HCT116 (cell line): ENCODE results near the gene UTP11. TPM values are rescaled to one million over a fixed set of nuclear protein-coding genes. Genes with fewer than 3 reads are reported as not detected.

Source experiments
- ATAC-seq: fragments of 200-7000 bp; cut with Tn5 transposase; 2 replicates; pipeline ENCODE4 v1.9.1; 2020; ENCODE audit warnings: mild to moderate bottlenecking, moderate library complexity
- BruUV-seq: library from RNA; stranded (reverse); fragments of 400-500 nt; replicated peaks from 2 replicates; lab custom pipeline; 2021; lab: Mats Ljungman, UMichigan
- CTCF ChIA-PET: fragments of 300-600 bp; sonication (Branson Sonifier 250); formaldehyde crosslinking; loops from one replicate; lab custom pipeline; 2021; ENCODE audit warnings: antibody characterized with exemption; lab: Charles Lee
- POLR2A ChIA-PET: fragments of 300-600, 350-600 bp; sonication (Branson Sonifier 250); formaldehyde crosslinking; loops from one replicate; lab custom pipeline; 2021; ENCODE audit warnings: antibody characterized with exemption; lab: Charles Lee
- RAD21 ChIA-PET, 2 experiments: fragments of 300-600 bp; sonication (Branson Sonifier 250); formaldehyde crosslinking; loops; one replicate each; lab custom pipeline; 2023; ENCODE audit warnings: low total read pairs in 2 of 2; ENCODE audit not compliant: uncharacterized antibody in 2 of 2, unreplicated experiment in 2 of 2, low non-redundant PET in 1 of 2; lab: Charles Lee
- DNase-seq: peaks from one replicate; pipeline ENCODE4 v3.0.0-alpha.2; 2010; ENCODE audit warnings: low read depth, low spot score
- H2AFZ ChIP-seq: fragments of 200-600 bp; shearing (Covaris generic), sonication (generic); 2 replicates; pipeline ENCODE4 v1.6.1; 2017; ENCODE audit warnings: low read depth, mixed run types, mixed read lengths, antibody characterized with exemption, low read length; ENCODE audit not compliant: poor library complexity, severe bottlenecking
- H3K27ac ChIP-seq: 2 replicates; pipeline ENCODE4 v1.5.1; 2012; ENCODE audit warnings: low read depth, low read length
- H3K27me3 ChIP-seq: fragments of 200-600 bp; sonication (generic); 2 replicates; pipeline ENCODE4 v1.6.1; 2016; ENCODE audit warnings: mixed run types, low read length, mixed read lengths; ENCODE audit not compliant: insufficient read depth
- H3K36me3 ChIP-seq, 2 experiments: fragments of 200-500 bp in 1 of 2; fragments of 200-600 bp in 1 of 2; sonication (Bioruptor generic) in 1 of 2; sonication (generic) in 1 of 2; 2 replicates each; pipeline versions ENCODE4 v1.5.1 to v1.6.1; 2014 to 2016; ENCODE audit warnings: low read length in 2 of 2, inconsistent platforms in 1 of 2, mixed read lengths in 1 of 2, mixed run types in 1 of 2; ENCODE audit not compliant: insufficient read depth in 2 of 2, control insufficient read depth in 1 of 2
- H3K4me1 ChIP-seq, 2 experiments: fragments of 200-600 bp in 1 of 2; sonication (generic) in 1 of 2; 2 replicates each; pipeline versions ENCODE4 v1.5.1 to v1.6.1; 2012 to 2017; ENCODE audit warnings: low read length in 2 of 2, inconsistent platforms in 1 of 2, mild to moderate bottlenecking in 1 of 2, mixed read lengths in 1 of 2, mixed run types in 1 of 2, moderate library complexity in 1 of 2; ENCODE audit not compliant: insufficient read depth in 2 of 2, control insufficient read depth in 1 of 2
- H3K4me2 ChIP-seq: fragments of 200-600 bp; sonication (generic); 2 replicates; pipeline ENCODE4 v1.6.1; 2017; ENCODE audit warnings: mixed run types, low read length, mixed read lengths
- H3K4me3 ChIP-seq, 2 experiments: fragments of 200-600 bp in 1 of 2; sonication (generic) in 1 of 2; replicated peaks in 1 of 2; 2 replicates each; pipeline ENCODE4 v1.5.1; 2011 to 2016; ENCODE audit warnings: low read length in 2 of 2, control low read depth in 1 of 2, low read depth in 1 of 2, mild to moderate bottlenecking in 1 of 2, mixed read lengths in 1 of 2, mixed run types in 1 of 2
- H3K79me2 ChIP-seq: fragments of 200-600 bp; sonication (generic); 2 replicates; pipeline ENCODE4 v1.6.1; 2017; ENCODE audit warnings: mild to moderate bottlenecking, mixed run types, low read length, moderate library complexity, mixed read lengths; ENCODE audit not compliant: insufficient read depth
- H3K9ac ChIP-seq: fragments of 200-600 bp; sonication (generic); 2 replicates; pipeline ENCODE4 v1.6.1; 2016; ENCODE audit warnings: low read length, mixed read lengths
- H3K9me2 ChIP-seq: fragments of 200-600 bp; sonication (generic), shearing (Covaris generic); 2 replicates; pipeline ENCODE4 v1.6.1; 2017; ENCODE audit warnings: mixed run types, mild to moderate bottlenecking, moderate library complexity; ENCODE audit not compliant: insufficient read depth
- H3K9me3 ChIP-seq, 2 experiments: fragments of 200-500 bp in 1 of 2; fragments of 200-600 bp in 1 of 2; sonication (Bioruptor generic) in 1 of 2; sonication (generic) in 1 of 2; 2 replicates each; pipeline ENCODE4 v1.6.1; 2014 to 2017; ENCODE audit warnings: low read length in 2 of 2, mixed read lengths in 2 of 2, inconsistent platforms in 1 of 2, low read depth in 1 of 2, mild to moderate bottlenecking in 1 of 2, mixed run types in 1 of 2, moderate library complexity in 1 of 2; ENCODE audit not compliant: control insufficient read depth in 1 of 2, insufficient read depth in 1 of 2
- H4K20me1 ChIP-seq: fragments of 200-600 bp; sonication (generic), shearing (Covaris generic); 2 replicates; pipeline ENCODE4 v1.6.1; 2017; ENCODE audit warnings: mixed run types, mild to moderate bottlenecking, moderate library complexity; ENCODE audit not compliant: insufficient read depth
- ATF3 ChIP-seq: IDR thresholded peaks from 2 replicates; pipeline ENCODE4 v1.6.1; 2012
- EGR1 ChIP-seq: IDR thresholded peaks from 2 replicates; pipeline ENCODE4 v1.6.1; 2012; ENCODE audit warnings: low read depth
- EZH2 ChIP-seq: fragments of 200-600 bp; sonication (generic); IDR thresholded peaks from 2 replicates; pipeline ENCODE4 v1.6.1; 2017; ENCODE audit warnings: antibody characterized with exemption, mixed run types
- EZH2phosphoT487 ChIP-seq: fragments of 200-600 bp; IDR thresholded peaks from 2 replicates; pipeline ENCODE4 v1.6.1; 2018; ENCODE audit warnings: antibody characterized with exemption, borderline replicate concordance
- POLR2AphosphoS5 ChIP-seq: IDR thresholded peaks from 2 replicates; pipeline ENCODE4 v1.6.1; 2011; ENCODE audit warnings: mild to moderate bottlenecking, low read depth, low read length, moderate library complexity
- RAD21 ChIP-seq: IDR thresholded peaks from 2 replicates; pipeline ENCODE4 v1.6.1; 2012; ENCODE audit warnings: low read depth, mild to moderate bottlenecking
- REST ChIP-seq: IDR thresholded peaks from 2 replicates; pipeline ENCODE4 v1.6.1; 2012; ENCODE audit warnings: low read depth
- SIN3A ChIP-seq: IDR thresholded peaks from 2 replicates; pipeline ENCODE4 v1.6.1; 2012; ENCODE audit warnings: low read depth
- SP1 ChIP-seq: IDR thresholded peaks from 2 replicates; pipeline ENCODE4 v1.6.1; 2012; ENCODE audit warnings: low read depth
- SRF ChIP-seq: IDR thresholded peaks from 2 replicates; pipeline ENCODE4 v1.6.1; 2012; ENCODE audit warnings: low read depth
- TCF7L2 ChIP-seq: IDR thresholded peaks from 2 replicates; pipeline ENCODE4 v1.7.0; 2011; ENCODE audit warnings: borderline replicate concordance, inconsistent platforms; ENCODE audit not compliant: insufficient read depth, insufficient read length; ENCODE audit errors: extremely low read depth
- ZBTB33 ChIP-seq: IDR thresholded peaks from 2 replicates; pipeline ENCODE4 v1.6.1; 2011; ENCODE audit warnings: mild to moderate bottlenecking, low read length, moderate library complexity; ENCODE audit not compliant: insufficient replicate concordance; ENCODE audit errors: extremely low read depth
- ZFX ChIP-seq: fragments of 450-650 bp; IDR thresholded peaks from 2 replicates; pipeline ENCODE4 v1.6.1; 2017
- intact Hi-C: fragments of 100-400 bp; cut with micrococcal nuclease; formaldehyde crosslinking; loops from 2 replicates; pipeline ENCODE4 v1.10.0; 2022
- total RNA-seq: library from RNA; stranded (reverse); gene quantifications from one replicate; pipeline ENCODE4 v1.2.1, GENCODE V29; 2021; ENCODE audit not compliant: unreplicated experiment

UTP11 gene
- total RNA-seq, 1 experiment from 2014 or later: 47.5 TPM

GRCh38 chr1:37978541-37978940 lies 34.0 kb upstream of the UTP11 start (continued):
- TF ChIP-seq ZBTB33 (no peak), EZH2phosphoT487 (no peak), REST (no peak), EGR1 (no peak), EZH2 (no peak)

- intact Hi-C loops: no loop called here
- ATAC-seq: no peak
- H3K36me3 ChIP-seq: peaks cover 50 to 78% of the 10 kb centered on the region in 2 experiments
- TF ChIP-seq SP1: no peak
- no peak for TF ChIP-seq ZBTB33
- no peak for TF ChIP-seq EZH2phosphoT487
- no peak for TF ChIP-seq POLR2AphosphoS5
- no peak for TF ChIP-seq EGR1
- TF ChIP-seq ATF3: no peak
- TF ChIP-seq SIN3A: no peak
- no peak for TF ChIP-seq SRF
- TF ChIP-seq REST: no peak
- TF ChIP-seq ZFX: no peak
- no peak for TF ChIP-seq TCF7L2
- no peak for TF ChIP-seq RAD21
Observed at GRCh38 chr1:37983546-37983945, 29.0 kb upstream of the UTP11 start.

More at GRCh38 chr1:37983546-37983945, 29.0 kb upstream of the UTP11 start:
- ChIA-PET RAD21 (no interaction called here), CTCF (no interaction called here), POLR2A (no interaction called here)
- no peak overlapping the region for H3K9ac ChIP-seq
- no peak overlapping the region for H3K4me2 ChIP-seq
- no peak overlapping the region for H2AFZ ChIP-seq
- H3K4me3 ChIP-seq: no peak overlapping the region
- no TSS peak for BruUV-seq
- no peak for DNase-seq
- no peaks in the 10 kb centered on the region for H3K27me3 ChIP-seq
- H3K9me2 ChIP-seq: no peaks in the 10 kb centered on the region
- no peaks in the 10 kb centered on the region for H3K9me3 ChIP-seq
- H4K20me1 ChIP-seq: peaks cover 5% of the 10 kb centered on the region; the same call in 1 of the 2 replicates
- peaks cover 20% of the 10 kb centered on the region for H3K79me2 ChIP-seq
- peaks cover 4 to 5% of the 10 kb centered on the region in 2 experiments; a peak in 3 of 4 replicates for H3K4me1 ChIP-seq
- H3K27ac ChIP-seq: no peak overlapping the region
